GM19395 (cell line): ENCODE measurements around the gene METTL18.

Experiments used
- ATAC-seq: cut with Tn5 transposase; IDR thresholded peaks from one replicate; pipeline ENCODE4 v1.9.1; 2021; ENCODE audit warnings: mild to moderate bottlenecking, moderate library complexity; ENCODE audit not compliant: unreplicated experiment

The METTL18 gene

DNA sequence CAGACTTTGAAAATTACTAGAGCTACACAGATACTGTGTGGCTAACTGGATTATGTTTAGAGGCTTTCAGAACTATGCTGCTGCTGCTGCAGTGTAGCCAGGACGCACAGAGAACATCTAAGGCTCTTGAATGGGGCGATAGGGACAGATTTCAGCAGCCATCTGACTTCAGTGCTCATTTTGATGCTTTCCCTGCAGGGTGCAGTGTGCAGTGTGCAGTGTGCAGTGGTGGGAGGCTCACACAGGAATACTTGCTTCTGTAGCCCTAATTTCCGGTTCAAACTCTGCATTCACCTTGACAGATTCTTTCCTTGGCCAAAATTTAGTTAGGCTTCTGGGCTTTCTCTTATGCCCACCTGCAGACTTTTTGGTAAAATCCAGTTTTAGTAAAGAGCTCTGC lies 7.7 kb downstream of the METTL18 start:
- no peak for ATAC-seq

DNA sequence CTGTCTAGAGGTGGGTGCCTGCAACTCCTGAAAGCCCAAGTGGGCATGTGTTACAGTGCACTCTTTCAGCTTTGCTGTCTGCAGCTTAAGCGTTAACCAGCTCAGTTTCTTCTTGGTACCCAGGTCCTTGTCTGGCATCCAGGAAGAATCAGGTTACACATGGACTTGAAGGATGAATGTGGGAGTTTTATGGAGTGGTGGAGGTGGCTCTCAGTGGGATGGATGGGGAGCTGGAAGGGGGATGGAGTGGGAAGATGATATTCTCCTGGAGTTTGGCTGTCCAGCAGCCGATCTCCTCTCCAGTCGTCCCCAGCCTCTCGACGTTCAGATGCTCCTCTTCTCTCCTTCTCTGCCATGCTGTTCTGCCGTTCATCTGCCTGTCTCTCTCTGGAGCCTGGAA lies 9.4 kb downstream of the METTL18 start:
- no peak for ATAC-seq

DNA sequence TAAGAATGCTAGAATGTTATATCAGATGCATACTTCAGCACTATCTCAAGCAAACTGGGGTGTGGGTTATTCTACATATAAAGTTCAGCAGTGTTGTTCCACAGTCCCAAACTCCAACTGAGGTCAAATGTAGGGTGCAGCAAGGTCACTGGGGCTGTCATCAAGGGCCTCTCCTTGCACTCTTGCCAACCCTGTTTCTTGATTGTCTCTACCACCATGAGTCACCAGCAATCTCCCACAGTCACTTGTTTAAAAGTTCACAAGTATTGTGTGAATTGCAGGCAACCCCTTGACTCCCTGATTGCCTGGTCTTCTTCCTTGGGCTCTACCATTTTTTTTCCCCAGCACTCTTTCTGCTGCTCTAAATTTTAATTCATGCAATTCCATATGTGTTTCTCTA lies 10.6 kb downstream of the METTL18 start:
- ATAC-seq = no peak

DNA sequence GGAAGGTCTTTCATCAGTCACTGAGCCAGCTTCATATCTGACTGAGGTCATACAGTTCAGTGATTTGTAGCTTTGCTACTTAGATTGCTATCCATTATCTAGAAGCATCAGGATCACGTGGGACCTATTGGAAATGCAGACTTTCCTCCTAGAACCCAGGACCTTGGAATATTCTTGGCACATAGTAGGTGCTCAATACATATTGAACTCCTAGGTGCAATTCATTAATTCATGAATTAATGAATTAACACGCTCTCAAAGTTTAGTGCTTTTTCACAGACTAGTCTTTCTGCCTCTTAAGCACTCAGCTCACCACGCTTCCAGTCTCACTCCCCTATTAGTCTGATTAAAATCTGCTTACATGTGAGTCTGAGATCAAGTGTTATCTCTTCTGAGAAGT lies 12.1 kb downstream of the METTL18 start:
- no peak for ATAC-seq

DNA sequence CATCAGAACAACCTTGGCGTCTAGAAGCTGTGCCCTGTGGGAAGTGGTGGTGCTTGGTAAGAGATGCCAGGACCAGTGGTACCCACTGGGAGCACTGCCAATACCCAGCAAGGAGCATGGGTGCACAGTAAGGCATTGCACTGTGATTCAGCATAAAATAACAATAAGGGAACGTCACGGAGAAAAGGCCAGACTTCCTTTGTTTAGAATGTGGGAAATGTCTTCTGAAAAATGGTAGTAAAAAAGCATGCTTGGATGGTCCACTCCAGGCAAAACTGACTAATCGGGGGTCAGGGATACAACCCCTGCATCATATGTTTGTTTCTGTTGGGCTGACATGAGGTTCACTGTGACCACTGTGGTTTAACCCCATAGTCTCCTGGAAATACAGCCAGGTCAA lies 14.7 kb downstream of the METTL18 start:
- no peak for ATAC-seq

DNA sequence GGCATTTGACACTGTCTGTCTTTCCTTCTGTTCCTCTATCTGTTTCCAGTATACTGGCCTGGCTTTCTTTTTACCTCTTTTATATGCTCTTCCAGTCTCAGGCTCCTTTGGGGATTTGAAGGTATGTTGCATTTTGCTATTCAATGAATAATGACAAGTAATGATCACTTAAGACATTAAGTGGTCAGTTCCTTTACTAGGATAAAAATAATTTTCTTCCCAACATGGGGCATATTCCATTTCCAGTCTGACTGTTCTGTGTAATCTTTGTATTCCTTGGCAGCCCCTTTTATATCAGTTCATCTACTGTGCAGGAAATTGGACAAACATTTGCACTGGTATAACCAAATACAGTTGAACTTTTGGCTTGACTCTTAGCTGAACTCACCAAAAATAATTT lies 15.6 kb downstream of the METTL18 start:
- no peak for ATAC-seq

DNA sequence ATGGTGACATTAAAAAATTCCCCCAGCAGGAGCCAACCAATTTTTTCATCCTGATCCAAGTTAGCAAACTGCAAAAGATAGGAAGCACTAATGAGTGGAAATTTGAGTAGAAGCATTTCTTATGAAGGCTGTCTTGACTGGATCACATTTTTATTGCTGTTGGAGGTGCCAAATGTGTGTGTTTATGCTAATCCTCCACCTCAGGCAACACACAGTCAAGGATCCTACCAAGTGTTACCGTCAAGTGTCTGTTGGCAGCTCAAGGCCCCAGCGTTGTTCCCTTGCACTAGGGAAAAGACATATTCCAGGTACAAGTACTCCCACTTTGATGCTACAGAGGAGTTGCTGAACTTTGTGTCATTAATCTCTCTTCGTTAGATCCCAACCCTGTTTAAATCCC lies 18.3 kb downstream of the METTL18 start:
- ATAC-seq = no peak

DNA sequence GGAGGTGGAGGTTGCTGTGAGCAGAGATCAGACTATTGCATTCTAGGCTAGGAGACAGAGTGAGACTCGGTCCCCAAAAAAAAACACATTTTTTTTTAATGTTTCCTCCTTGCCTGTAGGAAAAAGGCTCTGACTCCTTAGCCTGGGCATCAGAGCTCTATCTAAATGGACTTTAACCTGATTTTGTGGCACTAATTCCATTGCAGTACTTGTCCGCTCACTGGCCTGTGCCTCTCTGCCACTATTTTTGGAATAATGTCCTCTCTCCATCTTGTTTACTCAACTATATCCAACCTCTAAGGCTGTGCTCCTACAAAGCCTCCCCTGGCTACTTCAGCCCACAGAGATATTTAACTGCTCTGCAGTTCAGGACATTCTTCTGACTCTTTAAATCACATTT lies 26.5 kb downstream of the METTL18 start:
- ATAC-seq = no peak

DNA sequence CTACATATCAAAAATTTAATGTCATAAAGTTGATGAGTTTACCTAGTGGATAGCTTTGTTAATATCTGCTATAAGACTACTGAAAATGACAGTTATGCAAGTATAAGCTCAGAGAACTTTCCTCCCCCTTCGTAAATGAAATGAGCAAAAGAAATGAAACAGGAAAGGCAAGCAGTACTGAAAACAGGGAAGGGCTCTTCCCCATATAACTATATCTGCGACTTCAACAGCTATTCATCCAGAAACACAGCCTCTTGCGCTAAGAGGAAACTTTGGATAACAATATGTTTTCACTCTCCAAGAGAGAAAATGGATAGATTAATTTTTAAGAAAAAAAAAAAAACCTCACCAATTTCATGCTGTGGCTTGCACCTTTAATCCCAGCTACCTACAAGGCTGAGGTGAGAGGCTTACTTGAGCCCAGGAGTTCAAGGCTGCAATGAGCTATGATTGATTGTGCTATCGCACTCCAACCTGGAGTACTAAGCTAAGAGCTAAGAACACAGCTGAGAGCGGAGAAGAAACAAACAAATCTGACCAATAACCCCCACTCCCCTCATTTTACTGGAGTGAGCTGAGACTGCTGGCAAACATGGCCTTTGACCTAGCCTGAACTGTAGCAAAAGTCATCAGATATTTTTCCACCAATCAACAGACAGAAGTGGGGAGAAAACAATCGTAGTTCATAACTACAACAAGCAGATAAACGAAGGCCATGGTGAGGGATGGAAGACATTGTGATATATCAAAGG lies 29.0 kb downstream of the METTL18 start:
- ATAC-seq = no peak

DNA sequence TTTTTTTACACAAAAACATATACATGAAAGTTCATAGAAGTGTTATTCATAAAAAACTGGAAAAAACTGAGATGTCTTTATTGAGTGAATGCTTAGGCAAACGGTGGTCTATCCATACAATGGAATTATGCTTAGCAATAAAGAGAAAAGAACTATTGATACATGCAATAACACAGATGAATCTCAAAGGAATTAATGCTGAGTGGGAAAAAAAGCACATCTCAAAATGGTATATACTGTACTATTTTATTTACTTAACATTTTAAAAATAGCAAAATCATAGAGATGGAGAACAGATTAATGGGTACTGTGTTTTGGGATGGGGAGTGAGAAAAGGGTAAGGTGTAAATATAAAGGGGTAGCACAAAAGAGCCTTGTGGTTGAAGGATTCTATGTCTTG lies 29.8 kb downstream of the METTL18 start:
- no peak for ATAC-seq

DNA sequence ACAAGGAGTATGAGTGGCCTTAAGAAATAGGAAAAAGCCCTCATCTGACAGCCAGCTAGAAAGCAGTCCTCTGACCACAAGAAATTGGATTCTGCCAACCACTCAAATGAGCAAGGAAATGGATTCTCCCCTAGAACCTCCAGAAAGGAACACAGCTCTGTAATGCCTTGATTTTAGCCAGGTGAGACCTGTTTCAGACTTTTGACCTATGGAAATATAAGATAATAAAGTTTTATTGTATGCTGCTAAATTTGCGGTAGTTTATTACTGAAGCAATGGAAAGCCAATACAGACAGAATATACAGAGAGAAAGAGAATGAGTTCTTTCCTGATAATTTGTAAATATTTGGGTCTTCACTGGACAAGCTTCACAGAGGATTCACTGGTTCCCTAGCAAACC lies 32.0 kb downstream of the METTL18 start:
- ATAC-seq = no peak

DNA sequence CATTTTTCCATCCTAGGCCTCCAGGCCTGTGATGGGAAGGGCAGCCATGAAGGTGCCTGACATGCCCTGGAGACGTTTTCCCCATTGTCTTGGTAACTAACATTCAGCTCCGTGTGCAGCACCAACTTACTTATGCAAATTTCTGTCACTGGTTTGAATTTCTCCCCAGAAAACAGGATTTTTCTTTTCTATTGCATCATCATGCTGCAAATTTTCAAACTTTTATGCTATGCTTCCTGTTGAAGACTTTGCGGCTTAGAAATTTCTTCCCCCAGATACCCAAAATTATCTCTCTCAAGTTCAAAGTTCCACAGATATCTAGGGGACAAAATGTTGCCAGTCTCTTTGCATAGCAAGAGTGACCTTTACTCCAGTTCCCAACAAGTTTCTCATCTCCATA lies 35.7 kb downstream of the METTL18 start:
- ATAC-seq = no peak

DNA sequence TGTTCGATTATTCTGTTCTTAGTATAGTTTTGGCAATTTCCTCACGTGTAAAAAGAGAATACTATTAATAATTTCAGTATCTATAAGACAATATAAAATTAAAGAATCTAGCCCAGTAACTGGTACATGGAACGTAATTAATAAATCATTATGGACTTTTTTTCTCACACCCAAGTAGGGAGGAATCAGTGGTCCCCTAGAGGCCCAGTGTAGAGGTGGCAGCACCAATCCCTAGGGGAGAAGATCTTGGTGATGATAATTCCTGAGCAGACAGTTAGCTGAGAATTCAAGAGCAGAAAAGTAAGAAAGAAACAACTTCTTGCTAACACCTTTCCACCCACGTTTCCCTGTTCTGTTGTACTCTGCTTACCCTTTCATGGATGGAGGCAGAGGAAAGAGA lies 41.2 kb downstream of the METTL18 start:
- no peak for ATAC-seq

DNA sequence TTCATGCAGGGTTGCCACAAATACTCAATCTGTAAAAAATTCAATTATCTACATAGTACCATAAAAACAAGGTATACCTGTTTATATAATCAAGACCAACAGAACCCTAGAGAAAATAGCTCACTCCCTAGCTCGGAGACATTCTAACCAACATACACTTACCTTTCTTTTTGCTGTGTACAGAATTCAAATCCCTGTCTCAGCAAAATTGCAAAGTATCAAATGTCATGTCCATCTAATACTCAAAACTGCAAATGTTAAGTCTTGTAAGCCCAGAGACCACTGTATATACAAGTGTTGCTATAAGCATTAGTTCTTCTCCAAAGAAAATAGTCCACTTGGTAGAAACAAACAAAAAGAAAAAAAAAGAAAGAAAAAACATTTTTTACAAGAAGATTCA lies 44.7 kb downstream of the METTL18 start:
- ATAC-seq = no peak

DNA sequence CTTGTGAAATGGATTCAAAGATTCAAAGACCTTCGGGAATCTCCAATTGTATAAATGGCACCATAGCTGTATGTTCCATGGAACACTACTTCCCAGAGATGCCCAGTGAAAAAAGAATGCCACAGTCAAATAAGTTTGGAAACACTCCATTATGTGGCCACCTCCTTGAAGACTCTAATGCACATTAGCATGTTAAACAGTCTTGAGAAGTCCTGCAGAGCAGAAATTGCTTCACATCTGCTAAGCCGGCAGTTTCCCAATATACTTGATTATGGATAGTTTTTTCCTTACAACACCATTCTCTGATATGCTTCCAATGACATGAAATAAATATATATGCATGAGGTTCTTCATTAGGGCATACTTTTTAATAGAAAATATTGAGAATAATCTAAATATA lies 48.2 kb downstream of the METTL18 start:
- no peak for ATAC-seq

DNA sequence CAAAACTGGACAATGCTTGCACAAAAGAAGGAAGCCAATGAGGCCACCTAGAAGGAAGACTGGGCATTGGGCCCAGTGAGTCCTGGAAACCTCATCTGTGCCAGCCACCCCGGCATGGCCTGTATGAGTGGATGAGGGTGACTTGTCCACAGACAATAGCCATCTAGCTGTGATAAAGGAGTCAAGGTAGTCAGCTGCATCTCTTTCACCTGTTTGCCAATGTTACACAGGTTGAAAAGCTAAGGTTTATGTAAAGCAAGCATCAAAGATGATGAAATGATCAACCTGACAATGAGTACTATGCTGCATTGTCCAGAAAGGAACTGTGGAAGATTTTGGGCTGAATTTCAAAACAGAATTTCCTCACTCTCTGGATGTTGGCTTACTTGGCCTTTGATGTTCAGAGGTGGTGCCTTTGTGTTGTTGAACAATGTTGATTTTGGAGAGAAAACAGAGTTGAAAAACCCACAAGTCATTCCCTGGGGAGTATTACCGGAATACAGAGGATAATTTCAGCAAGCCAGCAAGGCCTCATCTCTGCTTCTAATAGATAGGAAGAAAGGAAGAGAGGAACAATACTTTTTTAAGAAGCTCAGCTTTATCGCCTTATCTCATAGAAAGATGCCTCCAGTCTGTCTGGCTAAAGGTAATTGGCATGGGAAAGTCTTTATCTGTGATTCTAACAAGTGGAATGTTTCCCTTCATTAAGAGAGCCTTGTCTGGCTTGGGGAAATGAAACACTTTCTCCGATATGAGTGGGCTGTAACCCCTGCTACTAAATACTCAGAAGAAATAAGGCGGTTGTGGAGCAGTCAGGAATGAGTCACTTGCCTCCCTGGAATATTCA lies 49.5 kb downstream of the METTL18 start:
- no peak for ATAC-seq
